Activated CD4-positive, CD25-positive, alpha-beta regulatory T cell treated with anti-CD3 and anti-CD28 coated beads, Interleukin-2, amount 50 U/mL, for 24 hours (primary cell): Measurements from ENCODE around the gene KNTC1.
A peak's percentile ranks its signal among the peaks of the same experiment; 100 is the strongest.
"Not testable (repeated sequence)": the region's sequence is repeated elsewhere in the genome, so short reads cannot be mapped to it uniquely, and the experiment has no call there.

ENCODE experiments used
- ATAC-seq, 2 donors: fragments of 150-1000 bp; cut with Tn5 transposase; one replicate each; pipeline ENCODE4 v1.10.0; 2021; ENCODE audit warnings: mild to moderate bottlenecking in 1 of 2, moderate library complexity in 1 of 2

The KNTC1 gene, protein sequence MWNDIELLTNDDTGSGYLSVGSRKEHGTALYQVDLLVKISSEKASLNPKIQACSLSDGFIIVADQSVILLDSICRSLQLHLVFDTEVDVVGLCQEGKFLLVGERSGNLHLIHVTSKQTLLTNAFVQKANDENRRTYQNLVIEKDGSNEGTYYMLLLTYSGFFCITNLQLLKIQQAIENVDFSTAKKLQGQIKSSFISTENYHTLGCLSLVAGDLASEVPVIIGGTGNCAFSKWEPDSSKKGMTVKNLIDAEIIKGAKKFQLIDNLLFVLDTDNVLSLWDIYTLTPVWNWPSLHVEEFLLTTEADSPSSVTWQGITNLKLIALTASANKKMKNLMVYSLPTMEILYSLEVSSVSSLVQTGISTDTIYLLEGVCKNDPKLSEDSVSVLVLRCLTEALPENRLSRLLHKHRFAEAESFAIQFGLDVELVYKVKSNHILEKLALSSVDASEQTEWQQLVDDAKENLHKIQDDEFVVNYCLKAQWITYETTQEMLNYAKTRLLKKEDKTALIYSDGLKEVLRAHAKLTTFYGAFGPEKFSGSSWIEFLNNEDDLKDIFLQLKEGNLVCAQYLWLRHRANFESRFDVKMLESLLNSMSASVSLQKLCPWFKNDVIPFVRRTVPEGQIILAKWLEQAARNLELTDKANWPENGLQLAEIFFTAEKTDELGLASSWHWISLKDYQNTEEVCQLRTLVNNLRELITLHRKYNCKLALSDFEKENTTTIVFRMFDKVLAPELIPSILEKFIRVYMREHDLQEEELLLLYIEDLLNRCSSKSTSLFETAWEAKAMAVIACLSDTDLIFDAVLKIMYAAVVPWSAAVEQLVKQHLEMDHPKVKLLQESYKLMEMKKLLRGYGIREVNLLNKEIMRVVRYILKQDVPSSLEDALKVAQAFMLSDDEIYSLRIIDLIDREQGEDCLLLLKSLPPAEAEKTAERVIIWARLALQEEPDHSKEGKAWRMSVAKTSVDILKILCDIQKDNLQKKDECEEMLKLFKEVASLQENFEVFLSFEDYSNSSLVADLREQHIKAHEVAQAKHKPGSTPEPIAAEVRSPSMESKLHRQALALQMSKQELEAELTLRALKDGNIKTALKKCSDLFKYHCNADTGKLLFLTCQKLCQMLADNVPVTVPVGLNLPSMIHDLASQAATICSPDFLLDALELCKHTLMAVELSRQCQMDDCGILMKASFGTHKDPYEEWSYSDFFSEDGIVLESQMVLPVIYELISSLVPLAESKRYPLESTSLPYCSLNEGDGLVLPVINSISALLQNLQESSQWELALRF (N-terminal part only)

DNA sequence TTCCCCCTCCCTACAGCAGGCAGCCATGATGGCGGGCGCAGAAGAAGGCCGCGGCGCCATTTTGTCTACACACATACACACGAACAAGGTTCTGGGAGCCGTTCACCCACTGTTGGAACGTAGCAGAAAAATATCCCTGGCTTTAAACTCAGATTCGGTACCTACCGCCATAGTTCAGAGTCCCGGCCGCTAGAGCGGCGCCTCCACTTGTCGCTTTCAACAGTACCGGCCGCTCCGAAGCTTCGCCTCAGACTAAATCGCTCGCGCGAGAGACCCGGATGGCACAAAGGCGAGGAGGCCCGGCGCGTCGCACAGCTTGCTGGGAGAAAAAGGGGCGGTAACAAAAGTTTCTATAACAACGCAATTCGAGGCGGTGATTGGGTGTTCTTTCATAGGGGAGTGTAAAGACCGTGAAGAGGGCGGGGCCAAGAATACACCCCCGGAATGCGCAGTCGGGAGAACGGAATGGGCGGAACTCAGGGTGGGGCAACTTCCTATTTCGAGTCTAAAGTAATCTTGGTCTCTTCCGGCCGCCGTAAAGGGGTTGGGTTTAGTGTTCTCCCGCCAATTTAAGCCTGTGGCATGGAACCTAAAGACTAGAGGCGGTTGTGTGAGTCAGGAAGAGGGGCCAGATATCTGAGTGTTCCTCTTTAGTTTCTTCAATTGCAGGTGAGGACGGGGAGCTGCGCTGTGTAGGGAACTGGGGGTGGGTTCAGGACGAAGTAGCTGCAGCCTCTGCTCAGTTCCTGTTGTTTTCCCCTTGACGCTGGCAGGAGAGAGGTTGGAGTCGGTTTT, at the start of gene KNTC1, which contains the start of gene RSRC2:
Gene KNTC1, plus strand, starts transcription at position 567 of the 795 bp plus-strand sequence. CDS start 2,815 bp downstream, outside the sequence.
Gene RSRC2, minus strand, starts transcription at position 254 of the 795 bp plus-strand sequence. Its CDS starts 83 bp downstream, at position 171.
- ATAC-seq = peak; percentile 88 to 89

DNA sequence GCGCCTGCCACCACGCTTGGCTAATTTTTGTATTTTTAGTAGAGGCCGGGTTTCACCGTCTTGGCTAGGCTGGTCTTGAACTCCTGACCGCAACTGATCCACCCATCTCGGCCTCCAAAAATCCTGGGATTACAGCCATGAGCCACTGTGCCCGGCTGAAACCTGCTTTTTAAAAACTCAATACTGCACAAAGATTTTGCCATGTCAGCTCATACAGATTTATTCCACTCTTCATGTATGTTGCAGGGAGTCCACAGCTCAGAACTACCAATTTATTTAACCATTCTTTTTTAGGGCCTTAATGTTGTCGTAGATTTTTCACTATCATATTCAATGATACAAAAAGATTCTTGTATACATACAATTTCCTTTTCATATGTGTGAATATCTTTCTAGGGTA, 46.3 kb upstream of the KNTC1 start:
- ATAC-seq = no peak

DNA sequence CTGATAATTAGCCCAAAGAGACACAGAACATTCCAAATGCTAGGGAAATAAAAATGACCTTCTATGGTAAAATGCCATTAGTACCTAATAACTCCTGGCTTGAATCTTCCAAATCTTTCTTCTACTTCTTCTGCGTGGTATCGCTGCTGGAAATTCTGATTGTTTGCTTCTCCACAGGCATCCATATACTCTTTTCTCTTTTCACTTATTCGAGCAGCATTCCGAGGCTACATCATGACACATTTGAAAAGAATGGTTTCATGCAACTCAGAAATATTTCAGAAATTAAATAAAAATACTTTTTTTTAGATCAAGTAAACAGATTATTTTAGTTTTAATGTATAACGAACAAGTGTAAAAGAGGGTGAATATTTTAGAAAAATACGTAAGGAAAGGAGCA, 45.2 kb upstream of the KNTC1 start:
- no peak for ATAC-seq

DNA sequence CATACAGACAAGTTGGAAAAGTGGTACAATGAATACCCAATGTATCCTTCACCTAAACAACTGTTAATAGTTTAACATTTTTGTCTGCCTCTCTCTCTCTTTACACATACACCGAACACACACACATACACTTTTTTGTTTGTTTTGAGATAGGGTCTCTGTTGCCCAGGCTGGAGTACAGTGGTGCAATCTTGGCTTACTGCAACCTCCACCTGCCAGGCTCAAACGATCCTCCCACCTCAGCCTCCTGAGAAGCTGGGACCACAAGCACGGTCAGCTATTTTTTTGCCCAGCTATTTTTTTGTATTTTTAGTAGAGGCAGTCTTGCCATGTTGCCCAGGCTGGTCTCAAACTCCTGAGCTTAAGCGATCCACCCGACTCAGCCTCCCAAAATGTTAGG, 43.1 kb upstream of the KNTC1 start:
- ATAC-seq = no peak

DNA sequence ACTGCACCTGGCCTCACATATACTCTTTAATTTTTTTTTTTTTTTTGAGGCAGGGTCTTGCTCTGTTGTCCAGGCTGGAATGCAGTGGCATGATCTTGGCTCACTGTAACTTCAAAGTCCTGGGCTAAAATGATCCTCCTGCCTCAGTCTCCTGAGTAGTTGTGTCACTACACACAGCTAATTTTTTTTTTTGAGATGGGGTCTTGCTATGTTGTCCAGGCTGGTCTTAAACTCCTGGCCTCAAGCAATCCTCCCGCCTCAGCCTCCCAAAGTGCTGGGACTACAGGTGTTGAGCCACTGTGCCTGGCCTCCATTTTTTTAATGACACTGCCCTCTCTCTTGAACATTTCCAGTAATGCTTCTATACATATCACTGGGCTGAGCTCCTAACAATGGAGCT, 42.7 kb upstream of the KNTC1 start:
- ATAC-seq = not testable (repeated sequence)

DNA sequence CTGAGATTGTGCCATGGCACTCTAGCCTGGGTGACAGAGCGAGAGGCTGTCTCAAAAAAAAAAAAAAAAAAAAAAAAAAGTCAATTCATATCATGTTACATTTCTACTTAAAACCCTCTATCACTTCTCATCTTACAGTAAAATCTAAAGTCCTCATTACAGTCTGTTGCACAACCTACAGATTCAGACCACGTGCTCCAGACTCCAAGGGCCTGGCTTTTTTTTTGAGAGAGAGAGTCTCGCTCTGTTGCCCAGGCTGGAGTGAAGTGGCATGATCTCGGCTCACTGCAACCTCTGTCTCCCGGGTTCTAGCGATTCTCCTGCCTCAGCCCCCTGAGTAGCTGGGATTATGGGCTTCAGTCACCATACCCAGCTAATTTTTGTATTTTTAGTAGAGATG, 40.7 kb upstream of the KNTC1 start:
- ATAC-seq = not testable (repeated sequence)

DNA sequence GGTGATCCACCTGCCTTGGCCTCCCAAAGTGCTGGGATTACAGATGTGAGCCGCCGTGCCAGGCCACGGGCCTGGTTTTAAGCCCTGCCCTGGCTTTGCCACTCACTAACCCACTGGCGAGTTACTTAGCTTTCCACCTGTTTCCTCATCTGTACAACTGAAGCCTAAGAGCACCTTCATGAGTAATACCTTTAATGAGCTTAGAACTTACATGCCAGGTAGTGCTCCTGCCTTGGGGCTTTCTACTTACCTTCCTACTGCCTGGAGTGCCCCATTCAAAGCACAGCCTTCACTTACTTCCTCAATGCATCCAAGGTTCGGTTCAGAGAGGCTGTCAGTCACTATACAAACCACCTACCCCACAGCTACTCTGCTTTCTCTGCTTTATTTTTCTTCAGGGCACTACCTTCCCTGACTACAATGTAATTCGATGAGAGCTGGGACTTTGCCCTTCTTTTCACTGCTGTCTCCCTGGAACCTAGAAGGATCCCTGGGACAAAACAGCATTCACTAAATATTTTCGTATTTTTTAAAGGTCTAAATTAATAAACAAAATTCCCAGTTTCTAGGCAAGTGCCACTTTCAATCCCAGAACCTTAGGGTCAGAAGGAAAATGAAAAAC, 40.1 kb upstream of the KNTC1 start:
- ATAC-seq = no peak

DNA sequence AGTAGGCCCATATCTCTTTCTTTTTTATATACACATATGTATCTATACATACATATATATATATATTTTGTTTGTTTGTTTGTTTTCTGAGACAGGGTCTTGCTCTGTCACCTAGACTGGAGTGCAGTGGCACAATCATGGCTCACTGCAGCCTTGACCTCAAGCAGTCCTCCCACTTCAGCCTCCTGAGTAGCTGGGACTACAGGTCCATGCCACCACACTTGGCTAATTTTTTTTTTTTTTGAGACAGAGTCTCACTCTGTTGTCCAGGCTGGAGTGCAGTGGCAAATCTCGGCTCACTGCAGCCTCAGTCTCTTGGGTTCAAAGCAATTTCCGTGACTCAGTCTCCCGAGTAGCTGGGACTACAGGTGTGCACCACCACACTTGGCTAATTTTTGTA, 39.2 kb upstream of the KNTC1 start:
- not testable (repeated sequence) for ATAC-seq

DNA sequence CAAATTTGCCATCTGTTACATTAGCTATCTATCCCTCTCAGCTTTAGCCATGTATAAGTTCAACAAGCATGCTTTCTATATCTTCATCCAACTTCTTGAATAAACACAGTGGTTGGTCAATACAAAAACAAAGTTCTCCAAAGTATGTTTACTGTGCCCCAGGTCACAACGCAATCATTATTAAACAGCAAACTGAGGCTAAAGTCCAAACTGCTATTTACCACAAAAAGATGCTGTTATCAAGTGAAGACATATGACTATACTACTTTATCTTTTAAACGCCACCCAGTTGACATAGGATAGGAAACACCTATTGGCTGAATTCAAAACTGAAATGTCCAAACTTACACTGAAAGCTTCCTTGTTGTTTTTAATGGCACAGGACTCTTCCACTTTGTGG, 38.0 kb upstream of the KNTC1 start:
- no peak for ATAC-seq

DNA sequence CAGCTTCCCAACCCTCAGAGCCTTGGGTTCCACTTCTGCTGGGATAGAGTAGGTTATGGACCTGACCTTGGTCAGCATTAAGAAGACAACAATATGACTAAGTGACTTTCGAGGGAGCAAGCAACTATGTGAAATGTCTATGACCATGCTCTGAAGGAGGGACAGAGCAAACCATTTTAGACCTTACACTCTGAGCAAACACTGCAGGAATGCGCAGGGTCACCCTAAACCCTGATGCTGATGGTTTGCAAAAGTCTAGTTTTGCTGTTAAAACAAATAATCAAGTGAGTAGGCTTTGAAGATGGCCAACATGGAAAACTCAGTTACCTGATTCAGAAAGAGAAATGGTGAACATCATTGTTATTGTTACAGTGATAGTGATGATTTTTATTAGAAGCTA, 35.1 kb upstream of the KNTC1 start:
- ATAC-seq = no peak

DNA sequence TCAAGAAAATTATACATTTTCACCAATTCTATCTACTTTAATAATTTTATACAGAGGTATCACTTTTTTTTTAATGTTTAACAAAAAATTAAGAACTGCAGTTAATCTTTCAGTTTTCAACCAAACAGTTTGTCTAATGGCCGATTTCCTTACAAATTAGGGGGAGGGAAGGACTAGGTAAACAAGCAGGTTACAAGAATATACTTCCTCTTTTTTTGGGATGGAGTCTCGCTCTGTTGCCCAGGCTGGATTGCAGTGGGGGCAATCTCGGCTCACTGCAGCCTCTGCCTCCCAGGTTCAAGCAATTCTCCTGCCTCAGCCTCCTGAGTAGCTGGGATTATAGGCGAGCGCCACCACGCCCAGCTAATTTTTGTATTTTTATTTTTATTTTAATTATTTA, 33.8 kb upstream of the KNTC1 start:
- ATAC-seq = not testable (repeated sequence)

DNA sequence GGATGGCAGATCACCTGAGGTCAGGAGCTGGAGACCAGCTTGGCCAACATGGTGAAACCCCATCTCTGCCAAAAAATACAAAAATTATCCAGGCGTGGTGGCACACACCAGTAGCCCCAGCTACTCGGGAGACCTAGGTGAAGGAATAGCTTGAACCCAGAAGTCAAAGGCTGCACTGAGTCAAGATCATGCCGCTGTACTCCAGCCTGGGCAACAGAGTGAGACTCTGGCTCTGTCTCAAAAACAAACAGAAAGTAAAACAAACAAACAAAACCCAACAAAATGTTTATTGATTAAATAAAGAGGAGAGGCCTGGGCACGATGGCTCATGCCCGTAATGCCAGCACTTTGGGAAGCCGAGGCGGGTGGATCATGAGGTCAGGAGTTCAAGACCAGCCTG, 31.8 kb upstream of the KNTC1 start:
- ATAC-seq = no peak

DNA sequence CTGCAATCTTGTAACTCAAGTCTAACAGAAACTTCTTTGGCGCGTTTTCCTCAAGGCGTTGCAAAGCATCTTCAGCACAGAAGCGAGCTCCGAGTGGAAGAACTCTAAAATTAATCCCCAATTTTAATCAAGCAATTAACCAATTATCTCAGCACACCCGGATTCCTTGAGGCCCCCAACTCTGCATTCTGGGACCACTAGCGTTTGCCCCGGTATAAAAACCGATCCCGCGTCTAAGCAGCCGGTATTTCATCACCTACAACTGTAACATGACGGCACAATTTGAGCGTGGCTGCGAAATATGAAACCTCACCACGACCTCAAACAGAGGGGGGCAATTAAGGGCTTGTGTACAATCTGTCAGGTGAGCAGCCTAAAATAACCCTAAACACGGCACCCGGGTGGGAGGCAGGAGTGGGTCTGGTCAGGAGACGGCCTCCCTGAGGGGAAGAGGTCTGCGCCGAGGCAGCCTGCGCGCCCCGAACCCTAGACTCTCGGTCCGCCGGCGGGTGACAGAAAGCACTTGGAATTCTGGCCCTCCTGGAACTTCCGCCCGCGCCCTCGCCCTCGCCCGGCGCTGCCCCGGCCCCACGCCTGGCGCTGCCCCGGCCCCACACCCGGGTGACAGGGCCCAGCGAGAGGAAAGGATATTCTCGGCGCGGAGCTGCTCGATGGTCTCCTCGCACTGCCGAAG, 26.9 kb upstream of the KNTC1 start:
- ATAC-seq = peak; percentile 9 to 25

DNA sequence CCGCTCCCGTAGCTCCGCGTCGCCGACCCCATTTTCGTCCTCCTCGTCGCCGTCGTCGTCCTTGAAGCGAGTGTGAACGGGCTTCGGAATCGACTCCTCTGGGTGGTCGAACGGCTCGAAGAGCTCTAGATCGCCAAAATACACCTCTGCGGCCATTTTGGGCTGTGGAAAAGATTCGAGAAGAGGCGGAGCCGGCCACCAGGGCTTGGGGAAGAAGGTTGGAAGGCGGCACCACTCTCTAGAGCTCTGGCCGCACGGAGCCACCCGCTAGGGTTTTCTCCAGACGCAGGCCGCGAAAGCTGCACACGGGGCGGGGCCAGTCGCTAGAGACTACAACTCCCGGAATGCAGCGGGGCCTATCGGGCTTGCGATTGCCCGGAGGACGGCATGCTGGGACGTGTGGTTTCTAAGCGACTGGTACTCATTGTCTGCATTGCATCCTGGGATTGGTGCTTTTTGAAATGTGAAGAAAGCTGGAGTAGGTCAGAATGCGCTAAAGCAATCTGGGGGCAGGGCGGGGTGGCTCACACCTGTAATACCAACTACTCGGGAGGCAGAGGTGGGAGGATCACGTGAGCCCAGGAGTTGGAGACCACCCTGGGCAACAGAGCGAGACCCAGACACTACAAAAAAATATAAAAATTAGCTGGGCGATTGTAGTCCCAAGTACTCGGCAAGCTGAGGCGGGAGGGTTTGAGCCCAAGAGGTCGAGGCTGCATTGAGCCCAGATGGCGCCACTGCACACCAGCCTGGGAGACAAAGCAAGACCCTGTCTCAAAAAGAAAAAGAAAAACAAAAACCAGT, 26.2 kb upstream of the KNTC1 start, which contains the start of gene ZCCHC8:
Gene ZCCHC8, minus strand, starts transcription at position 248 of the 804 bp plus-strand sequence. Its CDS starts 92 bp downstream, at position 156.
- ATAC-seq = peak; percentile 97

DNA sequence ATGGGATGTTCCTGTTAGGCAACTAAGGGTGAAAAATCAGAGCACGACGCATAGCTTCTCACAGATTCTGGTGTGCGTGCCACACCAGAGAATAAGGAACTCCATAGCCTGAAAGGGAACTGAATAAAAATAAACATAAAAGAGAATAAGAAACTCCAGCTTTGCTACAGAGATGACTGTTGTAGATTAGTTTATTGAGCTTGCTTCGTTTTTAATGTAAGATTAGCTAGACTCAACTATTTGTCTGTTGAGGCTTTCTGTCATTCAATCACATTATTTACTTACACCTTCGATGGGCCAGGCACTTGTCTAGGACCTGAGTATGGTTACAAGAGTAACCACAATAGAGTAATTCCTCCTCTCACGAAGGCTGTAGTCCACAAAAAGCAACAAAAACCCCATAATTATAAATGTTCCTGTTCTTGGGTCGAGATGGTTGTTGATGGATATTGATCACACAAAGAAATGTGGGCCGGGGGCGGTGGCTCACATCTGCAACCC, 25.5 kb upstream of the KNTC1 start:
- ATAC-seq = no peak

DNA sequence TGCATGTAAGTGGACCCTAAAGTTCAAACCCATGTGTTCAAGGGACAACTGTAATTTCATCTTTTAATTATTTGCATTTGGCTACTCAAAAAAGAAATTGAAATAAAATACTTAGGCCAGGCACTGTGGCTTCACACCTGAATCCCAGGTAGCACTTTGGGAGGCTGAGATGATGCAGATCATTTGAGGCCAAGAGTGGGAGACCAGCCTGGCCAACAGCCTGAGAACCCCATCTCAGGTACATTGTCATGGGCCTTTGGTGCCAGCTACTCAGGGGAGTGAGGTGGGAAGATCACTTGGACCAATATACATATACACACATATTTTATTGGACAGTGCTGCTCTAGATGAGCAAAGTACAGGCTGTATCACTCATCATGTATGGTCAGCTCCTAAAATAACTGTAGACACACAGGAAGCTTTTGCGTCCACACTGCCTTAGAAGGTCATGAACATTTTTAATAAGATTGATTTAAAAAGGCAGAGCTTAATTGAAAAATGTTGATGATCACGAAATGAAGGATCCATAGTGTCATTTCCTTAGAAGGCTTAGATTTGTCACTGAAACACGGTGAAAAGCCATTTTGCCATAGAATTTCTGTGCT, 23.8 kb upstream of the KNTC1 start:
- no peak for ATAC-seq

DNA sequence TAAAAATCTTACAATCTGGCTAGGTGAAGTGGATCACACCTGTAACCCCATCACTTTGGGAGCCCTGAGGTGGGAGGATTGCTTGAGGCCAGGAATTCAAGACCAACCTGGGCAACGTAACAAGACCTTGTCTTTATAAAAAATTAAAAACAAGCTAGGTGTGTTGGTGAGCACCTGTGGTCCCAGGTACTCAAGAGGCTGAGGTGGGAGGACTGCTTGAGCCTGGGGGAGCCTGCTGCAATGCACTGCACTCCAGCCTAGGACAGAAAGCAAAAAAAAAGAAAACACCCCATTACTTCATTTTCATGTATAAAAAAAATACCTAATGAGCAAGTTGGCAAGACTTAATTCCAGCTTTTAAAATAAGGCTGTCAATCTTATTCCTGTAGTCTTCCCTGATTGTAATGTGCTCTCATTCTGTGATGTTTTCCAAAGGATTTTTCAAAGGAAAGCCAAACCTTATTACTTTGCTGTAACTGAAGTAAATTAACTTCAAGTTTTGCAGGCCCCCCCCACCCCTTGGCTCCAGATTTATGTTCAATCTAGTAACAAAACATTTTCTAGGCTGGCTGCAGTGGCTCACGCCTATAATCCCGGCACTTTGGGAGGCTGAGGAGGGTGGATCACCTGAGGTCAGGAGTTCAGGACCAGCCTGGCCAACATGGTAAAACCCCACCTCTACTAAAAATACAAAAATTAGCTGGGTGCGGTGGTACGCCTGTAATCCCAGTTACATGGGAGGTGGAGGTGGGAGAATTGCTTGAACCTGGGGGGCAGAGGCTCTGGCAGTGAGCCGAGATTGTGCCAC, 23.1 kb upstream of the KNTC1 start:
- no peak for ATAC-seq

DNA sequence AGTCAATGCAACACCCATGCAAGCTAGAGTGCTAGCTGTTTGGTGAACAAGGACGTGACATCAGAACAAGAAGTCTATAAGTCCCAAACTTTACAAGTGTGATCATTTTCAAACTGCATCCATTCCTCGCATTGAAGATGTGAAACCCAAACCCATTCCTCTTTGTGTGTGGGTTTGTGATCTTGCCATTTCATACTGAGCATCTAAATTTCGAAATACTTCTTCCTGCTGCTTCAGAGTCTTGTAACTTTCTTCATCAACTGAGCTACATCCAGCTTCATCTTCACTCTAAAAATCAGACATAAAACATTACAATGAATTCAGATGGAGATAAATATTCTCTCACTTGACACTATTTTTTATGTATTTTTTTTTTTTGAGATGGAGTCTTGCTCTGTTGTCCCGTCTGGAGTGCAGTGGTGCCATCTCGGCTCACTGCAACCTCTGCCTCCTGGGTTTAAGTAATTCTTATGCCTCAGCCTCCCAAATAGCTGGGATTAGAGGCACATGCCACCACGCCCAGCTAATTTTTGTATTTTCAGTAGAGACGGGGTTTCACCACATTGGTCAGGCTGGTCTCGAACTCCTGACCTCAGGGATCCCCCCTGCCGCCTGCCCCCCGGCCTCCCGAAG, 21.5 kb upstream of the KNTC1 start:
- no peak for ATAC-seq
